ENCODE measurements around the gene MIAT.
A peak's percentile ranks its signal among the peaks of the same experiment; 100 is the strongest.

Gene MIAT

GRCh38 chr22:26642465-26643417 is 14.6 kb upstream of the MIAT start:
- Histone ChIP-seq H3K9ac (peak overlapping the region; percentile 2 to 61 (median 53); a peak in 17 of 22 replicates), H3K27me3 (no peaks in the 10 kb centered on the region), H4K20me1 (no peaks in the 10 kb centered on the region), H3K4me1 (peaks cover 59 to 91% (median 85%) of the 10 kb centered on the region in 10 experiments), H3K9me3 (replicated peaks in 1 of 11) (no peaks in the 10 kb centered on the region), H3K27ac (peak overlapping the region; percentile 29 to 71 (median 63); a peak in 21 of 22 replicates), H3K36me3 (no peaks in the 10 kb centered on the region), H3K4me3 (peak overlapping the region in 2 of 10 experiments; percentile 7 to 9; a peak in 4 of 20 replicates), H3K4me2 (peak overlapping the region; percentile 66 to 95 (median 86))
- no peak for TF ChIP-seq Cebpa-rat (IDR thresholded peaks at IDR 0.05)

- Histone ChIP-seq H3K9me3 (replicated peaks in 1 of 11) (no peaks in the 10 kb centered on the region), H3K27ac (peak overlapping the region in 9 of 11 experiments; percentile 34 to 71 (median 63); a peak in 14 of 22 replicates), H3K27me3 (no peaks in the 10 kb centered on the region), H3K4me1 (peaks cover 67 to 91% (median 85%) of the 10 kb centered on the region in 10 experiments), H4K20me1 (no peaks in the 10 kb centered on the region), H3K36me3 (no peaks in the 10 kb centered on the region), H3K4me2 (peak overlapping the region; percentile 66 to 95 (median 86)), H3K9ac (peak overlapping the region in 5 of 11 experiments; percentile 12 to 61 (median 48); a peak in 6 of 22 replicates), H3K4me3 (no peak overlapping the region)
- TF ChIP-seq Cebpa-rat (IDR thresholded peaks at IDR 0.05) = no peak
These were observed 13.8 kb upstream of the MIAT start for GRCh38 chr22:26643418-26644100.

GRCh38 chr22:26646158-26646557 is 11.2 kb upstream of the MIAT start:
- H3K27me3 ChIP-seq = peaks cover 0 to 2% (median 0%) of the 10 kb centered on the region in 11 experiments; a peak in 2 of 22 replicates
- H4K20me1 ChIP-seq = no peaks in the 10 kb centered on the region
- H3K4me2 ChIP-seq = peak overlapping the region; percentile 79 to 97 (median 90); a peak in 21 of 22 replicates
- H3K4me1 ChIP-seq = peaks cover 84 to 100% (median 90%) of the 10 kb centered on the region in 10 experiments
- H3K9ac ChIP-seq = peak overlapping the region in 2 of 11 experiments; percentile 7 to 11; a peak in 4 of 22 replicates
- H3K27ac ChIP-seq = no peak overlapping the region
- H3K36me3 ChIP-seq = no peaks in the 10 kb centered on the region
- no peaks in the 10 kb centered on the region for H3K9me3 ChIP-seq (replicated peaks in 1 of 11)
- H3K4me3 ChIP-seq = no peak overlapping the region
- TF ChIP-seq Cebpa-rat (IDR thresholded peaks at IDR 0.05) = no peak

- no peaks in the 10 kb centered on the region for H4K20me1 ChIP-seq
- H3K4me3 ChIP-seq = peak overlapping the region in 4 of 10 experiments; percentile 13 to 41 (median 27); a peak in 5 of 20 replicates
- H3K4me1 ChIP-seq = peaks cover 76 to 100% (median 86%) of the 10 kb centered on the region in 10 experiments
- peaks cover 0 to 11% (median 0%) of the 10 kb centered on the region in 11 experiments; a peak in 3 of 22 replicates for H3K27me3 ChIP-seq
- H3K9me3 ChIP-seq (replicated peaks in 1 of 11) = no peaks in the 10 kb centered on the region
- H3K9ac ChIP-seq = peak overlapping the region in 9 of 11 experiments; percentile 21 to 55 (median 43); a peak in 14 of 22 replicates
- no peaks in the 10 kb centered on the region for H3K36me3 ChIP-seq
- peak overlapping the region; percentile 82 to 97 (median 91) for H3K4me2 ChIP-seq
- H3K27ac ChIP-seq = peak overlapping the region in 9 of 11 experiments; percentile 20 to 66 (median 50); a peak in 12 of 22 replicates
- TF ChIP-seq Cebpa-rat (IDR thresholded peaks at IDR 0.05) = no peak
These were observed 9.3 kb upstream of the MIAT start for GRCh38 chr22:26648011-26648497.

GRCh38 chr22:26648528-26649388 is 8.6 kb upstream of the MIAT start:
- Histone ChIP-seq H3K27ac (peak overlapping the region; percentile 20 to 66 (median 42); a peak in 15 of 22 replicates), H3K4me3 (peak overlapping the region in 5 of 10 experiments; percentile 8 to 41 (median 21); a peak in 4 of 20 replicates), H4K20me1 (no peaks in the 10 kb centered on the region), H3K27me3 (peaks cover 0 to 15% (median 0%) of the 10 kb centered on the region in 11 experiments; a peak in 3 of 22 replicates), H3K4me1 (peaks cover 69 to 95% (median 79%) of the 10 kb centered on the region in 10 experiments), H3K36me3 (no peaks in the 10 kb centered on the region), H3K9ac (peak overlapping the region in 9 of 11 experiments; percentile 13 to 55 (median 43); a peak in 15 of 22 replicates), H3K9me3 (replicated peaks in 1 of 11) (no peaks in the 10 kb centered on the region), H3K4me2 (peak overlapping the region; percentile 82 to 97 (median 91))
- TF ChIP-seq Cebpa-rat (IDR thresholded peaks at IDR 0.05) = peak in 1 of 11 experiments; percentile 37; a peak in 1 of 22 replicates

GRCh38 chr22:26650722-26651421 is 6.5 kb upstream of the MIAT start:
- peak overlapping the region in 9 of 11 experiments; percentile 35 to 97 (median 76); a peak in 15 of 22 replicates for H3K4me2 ChIP-seq
- H3K36me3 ChIP-seq = no peaks in the 10 kb centered on the region
- peaks cover 0 to 24% (median 6%) of the 10 kb centered on the region in 11 experiments; a peak in 14 of 22 replicates for H3K27me3 ChIP-seq
- H3K4me3 ChIP-seq = no peak overlapping the region
- H3K4me1 ChIP-seq = peaks cover 48 to 73% (median 60%) of the 10 kb centered on the region in 10 experiments
- peak overlapping the region in 3 of 11 experiments; percentile 8 to 43 (median 17); a peak in 3 of 22 replicates for H3K27ac ChIP-seq
- H3K9ac ChIP-seq = no peak overlapping the region
- H3K9me3 ChIP-seq (replicated peaks in 1 of 11) = no peaks in the 10 kb centered on the region
- H4K20me1 ChIP-seq = no peaks in the 10 kb centered on the region
- no peak for TF ChIP-seq Cebpa-rat (IDR thresholded peaks at IDR 0.05)

GRCh38 chr22:26651815-26652214 is 5.6 kb upstream of the MIAT start:
- H3K36me3 ChIP-seq = no peaks in the 10 kb centered on the region
- peak overlapping the region; percentile 34 to 97 (median 58) for H3K4me2 ChIP-seq
- H3K9ac ChIP-seq = peak overlapping the region in 2 of 11 experiments; percentile 11 to 20; a peak in 1 of 22 replicates
- peaks cover 38 to 65% (median 52%) of the 10 kb centered on the region in 10 experiments for H3K4me1 ChIP-seq
- H3K27me3 ChIP-seq = peaks cover 4 to 33% (median 15%) of the 10 kb centered on the region in 11 experiments
- no peaks in the 10 kb centered on the region for H4K20me1 ChIP-seq
- H3K27ac ChIP-seq = peak overlapping the region in 3 of 11 experiments; percentile 8 to 43 (median 35); a peak in 5 of 22 replicates
- H3K9me3 ChIP-seq (replicated peaks in 1 of 11) = no peaks in the 10 kb centered on the region
- no peak overlapping the region for H3K4me3 ChIP-seq
- TF ChIP-seq Cebpa-rat (IDR thresholded peaks at IDR 0.05) = 0 out of 22 replicates have a peak, but pooled peaks of 3 of the 11 experiments have one; percentile 8 to 19 (median 9)

All from BLaER1 treated with 17β-estradiol and CSF1 and Interleukin-3, amounts not matched to agents 10 nM and 100 nM (cell line).